Pancreas (tissue), 10 donors: ENCODE measurements around the gene CHST1. TPM values are rescaled to one million over a fixed set of nuclear protein-coding genes. Genes with fewer than 3 reads are reported as not detected.

Source experiments
- ATAC-seq, 4 donors: fragments of 200-7000 bp; cut with Tn5 transposase; one replicate each; pipeline versions ENCODE4 v1.8.0 to v1.9.1; 2020; ENCODE audit warnings: mild to moderate bottlenecking in 4 of 4, moderate library complexity in 4 of 4
- DNase-seq, 6 donors: peaks; one replicate each; pipeline ENCODE4 v3.0.0-alpha.2; 2020
- FAIRE-seq: peaks from 2 replicates; lab custom pipeline; 2012; peaks lifted over from hg19 to GRCh38; lab: Jason Lieb, UNC
- H3K27ac ChIP-seq, 4 donors: fragments of 200-600 bp; sonication (generic); 1 replicate in 3 of 4; 2 replicates in 1 of 4; pipeline versions ENCODE4 v1.5.0 to v1.8.0; 2020
- H3K27me3 ChIP-seq, 4 donors: fragments of 200-600 bp; one replicate each; pipeline ENCODE4 v1.8.0; 2021
- H3K36me3 ChIP-seq, 3 donors: fragments of 200-600 bp; sonication (generic) in 1 of 3; one replicate each; pipeline versions ENCODE4 v1.5.0 to v1.8.0; 2020 to 2021
- H3K4me1 ChIP-seq, 3 donors: fragments of 200-600 bp; one replicate each; pipeline ENCODE4 v1.8.0; 2021
- H3K4me3 ChIP-seq, 4 donors: fragments of 200-600 bp; sonication (generic) in 2 of 4; one replicate each; pipeline versions ENCODE4 v1.5.0 to v1.8.0; 2020 to 2021
- H3K9me3 ChIP-seq, 4 donors: fragments of 200-600 bp; one replicate each; pipeline ENCODE4 v1.8.0; 2021
- WGBS, 2 donors: extraction: QIAGEN DNeasy Blood & Tissue Kit; methylation state at CpG; one replicate each; pipeline ENCODE4 v1.1.7; 2013; 5-methylcytosine and 5-hydroxymethylcytosine counted together
- intact Hi-C, 3 donors: fragments of 100-400 bp; cut with DNase I; formaldehyde crosslinking; loops; one replicate each; pipeline versions ENCODE4 v1.11.1 to v1.14.2; 2022
- polyA plus RNA-seq, 2 donors: library from polyadenylated mRNA; stranded (reverse); fragments of 200-250 nt; gene quantifications; one replicate each; pipeline ENCODE4 v1.2.3, GENCODE V29; 2013
- total RNA-seq, 6 donors: library from RNA; stranded (reverse); fragmentation: NEBNext Ultra II Directional in 4 of 6; extraction: Animal tissue kit (Norgen Biotek cat#: 25700) in 4 of 6; gene quantifications; one replicate each; pipeline versions ENCODE4 v1.2.1 to v1.2.4, GENCODE V29; 2021 to 2023
- TF ChIP-seq, protein P1 (sequence below), 4 donors: fragments of 200-600 bp; sonication (generic) in 3 of 4; IDR thresholded peaks; one replicate each; pipeline versions ENCODE4 v1.5.0 to v1.8.0; 2021; ENCODE audit warnings: antibody characterized with exemption in 4 of 4
- donor health status: healthy with polysubstance abuse.
- donor health status: DM: no; HTN: no; CAD: no; lungs with moderate emphysema.
- donor health status: DM: no; HTN: no; CAD: no.
- donor health status: control.
- donor health status: control.
- donor health status: Bipolar disorder and iron deficiency.
- donor health status: DM: yes; HTN: yes; CAD: no.
- donor health status: DM: no; HTN: no; CAD: no.
- donor health status: DM: no; HTN: no; CAD: no.
- donor health status: DM: yes; HTN: yes; CAD: no.

Gene CHST1
- total and polyA plus RNA-seq, 8 donors, result 0.23 to 4.8 (median 0.65) TPM

- no peak overlapping the region for H3K4me3 ChIP-seq
- intact Hi-C loops, result loop anchor here in 2 of 3 donors (10.0 kb wide), 1 partner anchor 280 kb away; no protein-coding TSS in a partner anchor
- no peaks in the 10 kb centered on the region for H3K9me3 ChIP-seq
- no peaks in the 10 kb centered on the region for H3K4me1 ChIP-seq
- no peaks in the 10 kb centered on the region for H3K36me3 ChIP-seq
- ATAC-seq, result no peak
- 58 to 61% methylated on average over 8 of the region's 8 CpGs for WGBS, 2 donors
- TF ChIP-seq, protein P1, sequence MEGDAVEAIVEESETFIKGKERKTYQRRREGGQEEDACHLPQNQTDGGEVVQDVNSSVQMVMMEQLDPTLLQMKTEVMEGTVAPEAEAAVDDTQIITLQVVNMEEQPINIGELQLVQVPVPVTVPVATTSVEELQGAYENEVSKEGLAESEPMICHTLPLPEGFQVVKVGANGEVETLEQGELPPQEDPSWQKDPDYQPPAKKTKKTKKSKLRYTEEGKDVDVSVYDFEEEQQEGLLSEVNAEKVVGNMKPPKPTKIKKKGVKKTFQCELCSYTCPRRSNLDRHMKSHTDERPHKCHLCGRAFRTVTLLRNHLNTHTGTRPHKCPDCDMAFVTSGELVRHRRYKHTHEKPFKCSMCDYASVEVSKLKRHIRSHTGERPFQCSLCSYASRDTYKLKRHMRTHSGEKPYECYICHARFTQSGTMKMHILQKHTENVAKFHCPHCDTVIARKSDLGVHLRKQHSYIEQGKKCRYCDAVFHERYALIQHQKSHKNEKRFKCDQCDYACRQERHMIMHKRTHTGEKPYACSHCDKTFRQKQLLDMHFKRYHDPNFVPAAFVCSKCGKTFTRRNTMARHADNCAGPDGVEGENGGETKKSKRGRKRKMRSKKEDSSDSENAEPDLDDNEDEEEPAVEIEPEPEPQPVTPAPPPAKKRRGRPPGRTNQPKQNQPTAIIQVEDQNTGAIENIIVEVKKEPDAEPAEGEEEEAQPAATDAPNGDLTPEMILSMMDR (IDR thresholded peaks at IDR 0.05), result no peak
- H3K27ac ChIP-seq, result no peak overlapping the region
- peak in 1 of 6 donors; percentile 44 for DNase-seq
- FAIRE-seq, result no peak
- peaks cover 0 to 6% (median 0%) of the 10 kb centered on the region in 4 donors for H3K27me3 ChIP-seq
Measured at GRCh38 chr11:45654231-45655011, 11.0 kb downstream of the CHST1 start.

- ATAC-seq (no peak), FAIRE-seq (no peak), DNase-seq (peak in 1 of 6 donors; percentile 16)
- H3K4me3 ChIP-seq, result no peak overlapping the region
- H3K4me1 ChIP-seq, result no peaks in the 10 kb centered on the region
- WGBS, 2 donors, result 50 to 51% methylated on average over 3 of the region's 3 CpGs
- H3K27ac ChIP-seq, result no peak overlapping the region
- no peaks in the 10 kb centered on the region for H3K9me3 ChIP-seq
- TF ChIP-seq, protein P1 (IDR thresholded peaks at IDR 0.05), result no peak
- no peaks in the 10 kb centered on the region for H3K36me3 ChIP-seq
- H3K27me3 ChIP-seq, result peaks cover 0 to 6% (median 0%) of the 10 kb centered on the region in 4 donors
- intact Hi-C loops, result loop anchor here in 2 of 3 donors (10.0 kb wide), 1 partner anchor 278 kb away; no protein-coding TSS in a partner anchor
Measured at GRCh38 chr11:45653277-45653676, 12.1 kb downstream of the CHST1 start.

DNA sequence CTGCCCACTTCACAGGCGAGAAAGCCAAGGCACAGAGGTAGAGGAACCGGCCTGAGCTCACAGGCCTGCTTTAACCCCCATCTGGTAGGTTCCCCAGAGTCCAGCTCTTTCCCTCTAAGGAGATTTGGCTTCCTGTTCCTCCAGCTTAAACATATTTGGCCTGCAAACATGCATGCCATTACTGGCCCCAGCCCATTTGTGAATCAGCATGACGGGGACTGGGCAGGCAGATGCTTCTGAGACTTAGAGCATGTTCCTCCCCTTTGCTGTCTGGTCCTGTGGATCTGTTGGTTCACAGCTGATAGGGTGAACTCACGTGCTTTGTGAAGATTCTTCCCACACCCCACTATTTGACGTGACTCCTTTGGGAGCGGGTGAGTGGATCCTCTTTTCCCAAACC lies 12.6 kb downstream of the CHST1 start:
- DNase-seq, result no peak
- FAIRE-seq, result no peak
- intact Hi-C loops, result loop anchor here in 2 of 3 donors (10.0 kb wide), 1 partner anchor 278 kb away; no protein-coding TSS in a partner anchor
- Histone ChIP-seq H3K36me3 (no peaks in the 10 kb centered on the region), H3K27me3 (peaks cover 0 to 6% (median 0%) of the 10 kb centered on the region in 4 donors), H3K4me3 (no peak overlapping the region), H3K4me1 (no peaks in the 10 kb centered on the region), H3K27ac (no peak overlapping the region), H3K9me3 (no peaks in the 10 kb centered on the region)
- ATAC-seq, result no peak
- TF ChIP-seq, protein P1 (IDR thresholded peaks at IDR 0.05), result no peak
- WGBS, 2 donors, result 73 to 82% methylated on average over 6 of the region's 6 CpGs

GRCh38 chr11:45651841-45652749 lies 13.3 kb downstream of the CHST1 start:
- no peaks in the 10 kb centered on the region for H3K4me1 ChIP-seq
- no peak overlapping the region for H3K27ac ChIP-seq
- TF ChIP-seq, protein P1 (IDR thresholded peaks at IDR 0.05), result no peak
- ATAC-seq, result no peak
- intact Hi-C loops, result loop anchor here in 2 of 3 donors (10.0 kb wide), 1 partner anchor 277 kb away; no protein-coding TSS in a partner anchor
- no peak for FAIRE-seq
- WGBS, 2 donors, result 66 to 73% methylated on average over 20 of the region's 20 CpGs
- H3K4me3 ChIP-seq, result no peak overlapping the region
- H3K27me3 ChIP-seq, result peaks cover 0 to 6% (median 0%) of the 10 kb centered on the region in 4 donors
- no peaks in the 10 kb centered on the region for H3K9me3 ChIP-seq
- no peaks in the 10 kb centered on the region for H3K36me3 ChIP-seq
- DNase-seq, result no peak
